HCT116 (cell line): ENCODE measurements around the gene SLC5A6. TPM values are rescaled to one million over a fixed set of nuclear protein-coding genes. Genes with fewer than 3 reads are reported as not detected.

ENCODE experiments used
- ATAC-seq: fragments of 200-7000 bp; cut with Tn5 transposase; 2 replicates; pipeline ENCODE4 v1.9.1; 2020; ENCODE audit warnings: mild to moderate bottlenecking, moderate library complexity
- BruUV-seq: library from RNA; stranded (reverse); fragments of 400-500 nt; replicated peaks from 2 replicates; lab custom pipeline; 2021; lab: Mats Ljungman, UMichigan
- CTCF ChIA-PET: fragments of 300-600 bp; sonication (Branson Sonifier 250); formaldehyde crosslinking; loops from one replicate; lab custom pipeline; 2021; ENCODE audit warnings: antibody characterized with exemption; lab: Charles Lee
- POLR2A ChIA-PET: fragments of 300-600, 350-600 bp; sonication (Branson Sonifier 250); formaldehyde crosslinking; loops from one replicate; lab custom pipeline; 2021; ENCODE audit warnings: antibody characterized with exemption; lab: Charles Lee
- RAD21 ChIA-PET, 2 experiments: fragments of 300-600 bp; sonication (Branson Sonifier 250); formaldehyde crosslinking; loops; one replicate each; lab custom pipeline; 2023; ENCODE audit warnings: low total read pairs in 2 of 2; ENCODE audit not compliant: uncharacterized antibody in 2 of 2, unreplicated experiment in 2 of 2, low non-redundant PET in 1 of 2; lab: Charles Lee
- DNase-seq: peaks from one replicate; pipeline ENCODE4 v3.0.0-alpha.2; 2010; ENCODE audit warnings: low read depth, low spot score
- H2AFZ ChIP-seq: fragments of 200-600 bp; shearing (Covaris generic), sonication (generic); 2 replicates; pipeline ENCODE4 v1.6.1; 2017; ENCODE audit warnings: low read depth, mixed run types, mixed read lengths, antibody characterized with exemption, low read length; ENCODE audit not compliant: poor library complexity, severe bottlenecking
- H3K27ac ChIP-seq: 2 replicates; pipeline ENCODE4 v1.5.1; 2012; ENCODE audit warnings: low read depth, low read length
- H3K27me3 ChIP-seq: fragments of 200-600 bp; sonication (generic); 2 replicates; pipeline ENCODE4 v1.6.1; 2016; ENCODE audit warnings: mixed run types, low read length, mixed read lengths; ENCODE audit not compliant: insufficient read depth
- H3K36me3 ChIP-seq, 2 experiments: fragments of 200-500 bp in 1 of 2; fragments of 200-600 bp in 1 of 2; sonication (Bioruptor generic) in 1 of 2; sonication (generic) in 1 of 2; 2 replicates each; pipeline versions ENCODE4 v1.5.1 to v1.6.1; 2014 to 2016; ENCODE audit warnings: low read length in 2 of 2, inconsistent platforms in 1 of 2, mixed read lengths in 1 of 2, mixed run types in 1 of 2; ENCODE audit not compliant: insufficient read depth in 2 of 2, control insufficient read depth in 1 of 2
- H3K4me1 ChIP-seq, 2 experiments: fragments of 200-600 bp in 1 of 2; sonication (generic) in 1 of 2; 2 replicates each; pipeline versions ENCODE4 v1.5.1 to v1.6.1; 2012 to 2017; ENCODE audit warnings: low read length in 2 of 2, inconsistent platforms in 1 of 2, mild to moderate bottlenecking in 1 of 2, mixed read lengths in 1 of 2, mixed run types in 1 of 2, moderate library complexity in 1 of 2; ENCODE audit not compliant: insufficient read depth in 2 of 2, control insufficient read depth in 1 of 2
- H3K4me2 ChIP-seq: fragments of 200-600 bp; sonication (generic); 2 replicates; pipeline ENCODE4 v1.6.1; 2017; ENCODE audit warnings: mixed run types, low read length, mixed read lengths
- H3K4me3 ChIP-seq, 2 experiments: fragments of 200-600 bp in 1 of 2; sonication (generic) in 1 of 2; replicated peaks in 1 of 2; 2 replicates each; pipeline ENCODE4 v1.5.1; 2011 to 2016; ENCODE audit warnings: low read length in 2 of 2, control low read depth in 1 of 2, low read depth in 1 of 2, mild to moderate bottlenecking in 1 of 2, mixed read lengths in 1 of 2, mixed run types in 1 of 2
- H3K79me2 ChIP-seq: fragments of 200-600 bp; sonication (generic); 2 replicates; pipeline ENCODE4 v1.6.1; 2017; ENCODE audit warnings: mild to moderate bottlenecking, mixed run types, low read length, moderate library complexity, mixed read lengths; ENCODE audit not compliant: insufficient read depth
- H3K9ac ChIP-seq: fragments of 200-600 bp; sonication (generic); 2 replicates; pipeline ENCODE4 v1.6.1; 2016; ENCODE audit warnings: low read length, mixed read lengths
- H3K9me2 ChIP-seq: fragments of 200-600 bp; sonication (generic), shearing (Covaris generic); 2 replicates; pipeline ENCODE4 v1.6.1; 2017; ENCODE audit warnings: mixed run types, mild to moderate bottlenecking, moderate library complexity; ENCODE audit not compliant: insufficient read depth
- H3K9me3 ChIP-seq, 2 experiments: fragments of 200-500 bp in 1 of 2; fragments of 200-600 bp in 1 of 2; sonication (Bioruptor generic) in 1 of 2; sonication (generic) in 1 of 2; 2 replicates each; pipeline ENCODE4 v1.6.1; 2014 to 2017; ENCODE audit warnings: low read length in 2 of 2, mixed read lengths in 2 of 2, inconsistent platforms in 1 of 2, low read depth in 1 of 2, mild to moderate bottlenecking in 1 of 2, mixed run types in 1 of 2, moderate library complexity in 1 of 2; ENCODE audit not compliant: control insufficient read depth in 1 of 2, insufficient read depth in 1 of 2
- H4K20me1 ChIP-seq: fragments of 200-600 bp; sonication (generic), shearing (Covaris generic); 2 replicates; pipeline ENCODE4 v1.6.1; 2017; ENCODE audit warnings: mixed run types, mild to moderate bottlenecking, moderate library complexity; ENCODE audit not compliant: insufficient read depth
- ATF3 ChIP-seq: IDR thresholded peaks from 2 replicates; pipeline ENCODE4 v1.6.1; 2012
- CBX3 ChIP-seq: IDR thresholded peaks from 2 replicates; pipeline ENCODE4 v1.6.1; 2012; ENCODE audit warnings: low read depth
- CEBPB ChIP-seq: IDR thresholded peaks from 2 replicates; pipeline ENCODE4 v1.6.1; 2012; ENCODE audit warnings: low read depth
- CTCF ChIP-seq, 3 experiments: fragments of 200-600 bp in 1 of 3; sonication (generic) in 1 of 3; IDR thresholded peaks in 2 of 3; conservative IDR thresholded peaks in 1 of 3; 2 replicates each; pipeline ENCODE4 v1.5.1; 2012 to 2017; ENCODE audit warnings: low read depth in 2 of 3, low read length in 2 of 3, antibody characterized with exemption in 1 of 3, borderline replicate concordance in 1 of 3, control low read depth in 1 of 3, mild to moderate bottlenecking in 1 of 3, mixed read lengths in 1 of 3, mixed run types in 1 of 3, moderate library complexity in 1 of 3; ENCODE audit not compliant: insufficient read depth in 1 of 3
- ELF1 ChIP-seq: IDR thresholded peaks from 2 replicates; pipeline ENCODE4 v1.6.1; 2012; ENCODE audit warnings: low read depth, borderline replicate concordance
- EZH2 ChIP-seq: fragments of 200-600 bp; sonication (generic); IDR thresholded peaks from 2 replicates; pipeline ENCODE4 v1.6.1; 2017; ENCODE audit warnings: antibody characterized with exemption, mixed run types
- EZH2phosphoT487 ChIP-seq: fragments of 200-600 bp; IDR thresholded peaks from 2 replicates; pipeline ENCODE4 v1.6.1; 2018; ENCODE audit warnings: antibody characterized with exemption, borderline replicate concordance
- FOSL1 ChIP-seq: IDR thresholded peaks from 2 replicates; pipeline ENCODE4 v1.6.1; 2012; ENCODE audit warnings: low read depth
- JUND ChIP-seq: IDR thresholded peaks from 2 replicates; pipeline ENCODE4 v1.6.1; 2012
- MAX ChIP-seq: IDR thresholded peaks from 2 replicates; pipeline ENCODE4 v1.6.1; 2012
- POLR2A ChIP-seq: IDR thresholded peaks from 2 replicates; pipeline ENCODE4 v1.7.0; 2011; ENCODE audit warnings: borderline replicate concordance; ENCODE audit not compliant: insufficient read depth, insufficient read length; ENCODE audit errors: extremely low read depth
- RAD21 ChIP-seq: IDR thresholded peaks from 2 replicates; pipeline ENCODE4 v1.6.1; 2012; ENCODE audit warnings: low read depth, mild to moderate bottlenecking
- SIN3A ChIP-seq: IDR thresholded peaks from 2 replicates; pipeline ENCODE4 v1.6.1; 2012; ENCODE audit warnings: low read depth
- SP1 ChIP-seq: IDR thresholded peaks from 2 replicates; pipeline ENCODE4 v1.6.1; 2012; ENCODE audit warnings: low read depth
- SRF ChIP-seq: IDR thresholded peaks from 2 replicates; pipeline ENCODE4 v1.6.1; 2012; ENCODE audit warnings: low read depth
- TCF7L2 ChIP-seq: IDR thresholded peaks from 2 replicates; pipeline ENCODE4 v1.7.0; 2011; ENCODE audit warnings: borderline replicate concordance, inconsistent platforms; ENCODE audit not compliant: insufficient read depth, insufficient read length; ENCODE audit errors: extremely low read depth
- YY1 ChIP-seq: IDR thresholded peaks from 2 replicates; pipeline ENCODE4 v1.6.1; 2011; ENCODE audit warnings: low read length, low read depth, moderate library complexity, mild to moderate bottlenecking; ENCODE audit not compliant: insufficient replicate concordance; ENCODE audit errors: extremely low read depth
- ZBTB33 ChIP-seq: IDR thresholded peaks from 2 replicates; pipeline ENCODE4 v1.6.1; 2011; ENCODE audit warnings: mild to moderate bottlenecking, low read length, moderate library complexity; ENCODE audit not compliant: insufficient replicate concordance; ENCODE audit errors: extremely low read depth
- ZFX ChIP-seq: fragments of 450-650 bp; IDR thresholded peaks from 2 replicates; pipeline ENCODE4 v1.6.1; 2017
- ZNF274 ChIP-seq: fragments of 200-500 bp; sonication (Bioruptor generic); IDR thresholded peaks from 2 replicates; pipeline ENCODE4 v1.6.1; 2014; ENCODE audit warnings: mild to moderate bottlenecking, low read depth, low read length, inconsistent platforms
- intact Hi-C: fragments of 100-400 bp; cut with micrococcal nuclease; formaldehyde crosslinking; loops from 2 replicates; pipeline ENCODE4 v1.10.0; 2022
- total RNA-seq: library from RNA; stranded (reverse); gene quantifications from one replicate; pipeline ENCODE4 v1.2.1, GENCODE V29; 2021; ENCODE audit not compliant: unreplicated experiment

The SLC5A6 gene
- total RNA-seq, 1 experiment from 2014 or later, result 55.4 TPM

- H3K27ac ChIP-seq, result no peak overlapping the region
- POLR2A ChIA-PET, result interaction anchor here (1.1 kb wide), 1 partner anchor 31 kb away, joined by 3 read pairs; no protein-coding TSS in a partner anchor
- H3K9me3 ChIP-seq, result no peaks in the 10 kb centered on the region
Observed at GRCh38 chr2:27249159-27249890, 37.3 kb upstream of the SLC5A6 start.

More at GRCh38 chr2:27249159-27249890, 37.3 kb upstream of the SLC5A6 start:
- no peak overlapping the region for H3K4me2 ChIP-seq
- H3K4me1 ChIP-seq, result peaks cover 0 to 10% of the 10 kb centered on the region in 2 experiments; a peak in 2 of 4 replicates
- ChIA-PET RAD21 (interaction anchor here in 1 of 2 experiments (1.1 kb wide), 1 partner anchor 31 kb away, joined by 3 read pairs; no protein-coding TSS in a partner anchor), CTCF (interaction anchor here (0.6 to 2.1 kb wide), 4 partner anchors 30 to 113 kb away, joined by 3 to 9 read pairs (median 6); no protein-coding TSS in a partner anchor)
- no peaks in the 10 kb centered on the region for H3K27me3 ChIP-seq
- no peaks in the 10 kb centered on the region for H3K79me2 ChIP-seq
- no peak for ATAC-seq
- no peak overlapping the region for H3K9ac ChIP-seq
- TF ChIP-seq SP1 (no peak), SRF (no peak), MAX (no peak), ELF1 (no peak), SIN3A (no peak), RAD21 (no peak), TCF7L2 (no peak), ZFX (no peak), ATF3 (no peak), FOSL1 (no peak), YY1 (no peak), CEBPB (no peak), POLR2A (no peak), ZNF274 (no peak), EZH2 (no peak), EZH2phosphoT487 (no peak), JUND (no peak), CTCF (IDR thresholded peaks at IDR 0.05 in 2 of 3, conservative IDR thresholded peaks at IDR 0.05 in 1 of 3; ENCODE audit: borderline replicate concordance in 1 of 3, insufficient read depth in 1 of 3, low read depth in 2 of 3, low read length in 2 of 3) (no peak), CBX3 (no peak), ZBTB33 (no peak)
- H3K4me3 ChIP-seq, result no peak overlapping the region
- intact Hi-C loops, result no loop called here
- no TSS peak for BruUV-seq
- no peaks in the 10 kb centered on the region for H3K9me2 ChIP-seq
- peaks cover 0 to 3% of the 10 kb centered on the region in 2 experiments; a peak in 1 of 4 replicates for H3K36me3 ChIP-seq
- no peaks in the 10 kb centered on the region for H4K20me1 ChIP-seq
- no peak for DNase-seq
- no peak overlapping the region for H2AFZ ChIP-seq
